Lower leg skin (tissue), 4 donors: ENCODE data around the gene KLHL21. TPM values are rescaled to one million over a fixed set of nuclear protein-coding genes. Genes with fewer than 3 reads are reported as not detected.
A peak's percentile ranks its signal among the peaks of the same experiment; 100 is the strongest.

Source experiments
- DNase-seq, 2 donors: peaks; one replicate each; pipeline ENCODE4 v3.0.0-alpha.2; 2019; ENCODE audit warnings: low spot score in 2 of 2
- H3K4me3 ChIP-seq: fragments of 200-600 bp; sonication (generic); 2 replicates; pipeline ENCODE4 v1.5.1; 2017; ENCODE audit warnings: mild to moderate bottlenecking, low read depth; ENCODE audit not compliant: poor library complexity, severe bottlenecking
- CTCF ChIP-seq, 3 donors: fragments of 450-650 bp; IDR thresholded peaks; one replicate each; pipeline ENCODE4 v1.5.1; 2016; ENCODE audit warnings: antibody characterized with exemption in 3 of 3, mild to moderate bottlenecking in 3 of 3, moderate library complexity in 2 of 3
- POLR2A ChIP-seq, 2 donors: fragments of 450-650 bp; IDR thresholded peaks; one replicate each; pipeline ENCODE4 v1.6.1; 2016 to 2017; ENCODE audit warnings: antibody characterized with exemption in 2 of 2, mild to moderate bottlenecking in 1 of 2, moderate library complexity in 1 of 2
- WGBS, 2 donors: methylation state at CpG; one replicate each; pipeline ENCODE4 v1.1.5; 2018; 5-methylcytosine and 5-hydroxymethylcytosine counted together
- intact Hi-C: fragments of 100-400 bp; cut with DNase I; formaldehyde crosslinking; loops from one replicate; pipeline ENCODE4 v1.15.0; 2023; ENCODE audit warnings: low total_unique reads
- total RNA-seq, 4 donors: library from RNA; depleted of rRNA; stranded (reverse); fragments of >200 nt; gene quantifications; one replicate each; pipeline ENCODE4 v1.1.0, GENCODE V29; 2016

KLHL21 gene
- total RNA-seq, 4 donors from 2014 or later, result 89.6 to 147 (median 130) TPM

- WGBS, 2 donors, result 0 to 1% methylated on average over 13 to 30 of the region's 30 CpGs
- intact Hi-C loops, result no loop called here
- TF ChIP-seq CTCF (IDR thresholded peaks at IDR 0.05) (no peak), POLR2A (IDR thresholded peaks at IDR 0.05) (no peak)
- peak in 1 of 2 donors; percentile 89 for DNase-seq
- peak overlapping the region; percentile 80 for H3K4me3 ChIP-seq
Measured at GRCh38 chr1:6580119-6580592, 22.5 kb downstream of the KLHL21 start.

GRCh38 chr1:6579374-6580118, 23.1 kb downstream of the KLHL21 start, which contains the start of gene ZBTB48:
ZBTB48 (plus strand) TSS chr1:6579994; CDS start chr1:6580610, 616 bp downstream.
- TF ChIP-seq POLR2A (IDR thresholded peaks at IDR 0.05), result peak in 1 of 2 donors; percentile 61
- no peak for TF ChIP-seq CTCF (IDR thresholded peaks at IDR 0.05)
- H3K4me3 ChIP-seq, result peak within 1 kb of the TSS; percentile 80
- intact Hi-C loops, result loop anchor here (10.0 kb wide), 1 partner anchor 55 kb away; no protein-coding TSS in a partner anchor
- peak; percentile 99 to 100 for DNase-seq
- 11 to 16% methylated on average over 40 to 46 of the region's 58 CpGs for WGBS, 2 donors

- 87 to 89% methylated on average over 13 to 14 of the region's 14 CpGs for WGBS, 2 donors
- DNase-seq, result no peak
- H3K4me3 ChIP-seq, result no peak overlapping the region
- no peak for TF ChIP-seq POLR2A (IDR thresholded peaks at IDR 0.05)
- no peak for TF ChIP-seq CTCF (IDR thresholded peaks at IDR 0.05)
- intact Hi-C loops, result loop anchor here (10.0 kb wide), 1 partner anchor 56 kb away; no protein-coding TSS in a partner anchor
Measured at GRCh38 chr1:6578624-6579373, 23.9 kb downstream of the KLHL21 start.

GRCh38 chr1:6577831-6578525, 24.7 kb downstream of the KLHL21 start:
- DNase-seq, result no peak
- intact Hi-C loops, result loop anchor here (10.0 kb wide), 1 partner anchor 57 kb away; no protein-coding TSS in a partner anchor

More at GRCh38 chr1:6577831-6578525, 24.7 kb downstream of the KLHL21 start:
- no peak for TF ChIP-seq POLR2A (IDR thresholded peaks at IDR 0.05)
- TF ChIP-seq CTCF (IDR thresholded peaks at IDR 0.05), result no peak
- no peak overlapping the region for H3K4me3 ChIP-seq
- 86 to 89% methylated on average over 6 of the region's 6 CpGs for WGBS, 2 donors
